H4 (cell line): ENCODE results near the gene PCDHA5. TPM values are rescaled to one million over a fixed set of nuclear protein-coding genes. Genes with fewer than 3 reads are reported as not detected.

Experiments used
- DNase-seq: peaks from one replicate; pipeline ENCODE4 v3.0.0-alpha.2; 2015; ENCODE audit warnings: low spot score
- total RNA-seq: library from RNA; depleted of rRNA; stranded (reverse); fragments of >200 nt; shearing (Covaris generic); gene quantifications from 2 replicates; pipeline ENCODE4 v1.2.3, GENCODE V29; 2014; rRNA removed

Gene PCDHA5
- total RNA-seq, 1 experiment from 2014 or later, result 1.1 TPM

GRCh38 chr5:140862441-140863295, 41.3 kb downstream of the PCDHA5 start:
- no peak for DNase-seq

GRCh38 chr5:140868721-140869554, 47.5 kb downstream of the PCDHA5 start, which contains the start of gene PCDHA11:
PCDHA11 (plus strand) TSS chr5:140868957; CDS start chr5:140869104, 147 bp downstream.
- DNase-seq, result peak; percentile 76

GRCh38 chr5:140869555-140869886, 48.1 kb downstream of the PCDHA5 start:
- peak; percentile 63 for DNase-seq

- no peak for DNase-seq
Observed at GRCh38 chr5:140870221-140871201, 49.1 kb downstream of the PCDHA5 start.

Other genes starting within 250 kb of the PCDHA5 start
- gene CD14, start 188.4 kb upstream of the PCDHA5 start, total RNA-seq, result not detected in 2 replicates
- 9.6 and 15.9 TPM in 2 replicates for gene TMCO6, start 182.2 kb upstream of the PCDHA5 start, total RNA-seq
- gene NDUFA2, start 174.0 kb upstream of the PCDHA5 start, total RNA-seq, result 65.7 and 99.6 TPM in 2 replicates
- 72.9 and 98.1 TPM in 2 replicates for gene IK, start 173.8 kb upstream of the PCDHA5 start, total RNA-seq
- 13.7 and 15.2 TPM in 2 replicates for gene WDR55, start 156.7 kb upstream of the PCDHA5 start, total RNA-seq
- gene DND1, start 148.0 kb upstream of the PCDHA5 start, total RNA-seq, result 0.37 TPM in 1 of 2 replicates, not detected in the other
- 52.1 and 53.6 TPM in 2 replicates for gene HARS1, start 130.2 kb upstream of the PCDHA5 start, total RNA-seq
- gene HARS2, start 130.2 kb upstream of the PCDHA5 start, total RNA-seq, result 49.2 and 52.6 TPM in 2 replicates
- 73.5 and 95.8 TPM in 2 replicates for gene ZMAT2, start 121.2 kb upstream of the PCDHA5 start, total RNA-seq
- gene PCDHA1, start 35.5 kb upstream of the PCDHA5 start, total RNA-seq, result 0.45 and 0.56 TPM in 2 replicates
- 0.72 and 0.82 TPM in 2 replicates for gene PCDHA2, start 26.8 kb upstream of the PCDHA5 start, total RNA-seq
- 4.5 and 4.7 TPM in 2 replicates for gene PCDHA3, start 20.6 kb upstream of the PCDHA5 start, total RNA-seq
- 0.02 and 0.04 TPM in 2 replicates for gene PCDHA4, start 14.5 kb upstream of the PCDHA5 start, total RNA-seq
- gene PCDHA6, start 6.3 kb downstream of the PCDHA5 start, total RNA-seq, result 0.06 TPM in 1 of 2 replicates, not detected in the other
- 0.04 and 0.06 TPM in 2 replicates for gene PCDHA7, start 12.7 kb downstream of the PCDHA5 start, total RNA-seq
- 0.04 and 0.17 TPM in 2 replicates for gene PCDHA8, start 19.6 kb downstream of the PCDHA5 start, total RNA-seq
- 0.08 TPM in 1 of 2 replicates, not detected in the other for gene PCDHA9, start 26.8 kb downstream of the PCDHA5 start, total RNA-seq
- gene PCDHA10, start 34.3 kb downstream of the PCDHA5 start, total RNA-seq, result 0.02 and 0.08 TPM in 2 replicates
- 5.0 and 7.7 TPM in 2 replicates for gene PCDHA11, start 47.3 kb downstream of the PCDHA5 start, total RNA-seq
- 0.21 and 0.60 TPM in 2 replicates for gene PCDHA12, start 53.7 kb downstream of the PCDHA5 start, total RNA-seq
- 0.41 and 0.50 TPM in 2 replicates for gene PCDHA13, start 60.5 kb downstream of the PCDHA5 start, total RNA-seq
- gene PCDHAC1, start 104.7 kb downstream of the PCDHA5 start, total RNA-seq, result 1.1 TPM in 2 replicates
- gene PCDHAC2, start 144.9 kb downstream of the PCDHA5 start, total RNA-seq, result 1.5 and 1.8 TPM in 2 replicates
- gene PCDHB1, start 229.8 kb downstream of the PCDHA5 start, total RNA-seq, result not detected in 2 replicates